Measurements from ENCODE around the gene RASA3.

DNA sequence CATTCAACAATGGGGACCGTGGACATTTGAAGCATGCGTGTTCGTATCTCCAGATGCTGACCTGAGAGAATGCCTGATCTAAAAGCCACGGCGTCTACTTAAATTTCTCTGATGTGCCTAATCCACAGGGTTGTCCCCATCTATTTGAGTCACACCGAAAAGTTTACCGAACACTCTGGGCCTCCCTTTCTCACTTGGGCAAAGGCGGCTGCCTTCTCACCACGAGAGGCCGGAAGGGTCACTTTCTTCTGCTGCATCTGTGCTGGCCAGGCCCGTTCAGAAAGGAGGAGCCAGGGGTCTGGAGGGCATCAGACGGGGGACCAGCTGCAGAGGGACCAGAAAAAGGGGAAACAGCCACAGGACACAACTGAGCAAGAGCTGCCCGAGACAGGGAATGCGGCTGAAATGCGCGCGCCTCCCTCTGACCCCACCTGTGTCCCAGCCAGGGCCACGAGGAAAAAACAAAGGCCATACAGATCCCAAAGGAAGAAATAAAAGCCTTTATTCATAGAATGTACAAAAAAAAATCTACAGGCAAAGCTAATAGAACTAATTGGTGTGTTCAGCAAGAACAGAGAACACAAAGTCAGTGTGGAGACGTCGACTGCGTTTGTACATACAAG lies 87.2 kb downstream of the RASA3 start:
- TF ChIP-seq, protein P1, sequence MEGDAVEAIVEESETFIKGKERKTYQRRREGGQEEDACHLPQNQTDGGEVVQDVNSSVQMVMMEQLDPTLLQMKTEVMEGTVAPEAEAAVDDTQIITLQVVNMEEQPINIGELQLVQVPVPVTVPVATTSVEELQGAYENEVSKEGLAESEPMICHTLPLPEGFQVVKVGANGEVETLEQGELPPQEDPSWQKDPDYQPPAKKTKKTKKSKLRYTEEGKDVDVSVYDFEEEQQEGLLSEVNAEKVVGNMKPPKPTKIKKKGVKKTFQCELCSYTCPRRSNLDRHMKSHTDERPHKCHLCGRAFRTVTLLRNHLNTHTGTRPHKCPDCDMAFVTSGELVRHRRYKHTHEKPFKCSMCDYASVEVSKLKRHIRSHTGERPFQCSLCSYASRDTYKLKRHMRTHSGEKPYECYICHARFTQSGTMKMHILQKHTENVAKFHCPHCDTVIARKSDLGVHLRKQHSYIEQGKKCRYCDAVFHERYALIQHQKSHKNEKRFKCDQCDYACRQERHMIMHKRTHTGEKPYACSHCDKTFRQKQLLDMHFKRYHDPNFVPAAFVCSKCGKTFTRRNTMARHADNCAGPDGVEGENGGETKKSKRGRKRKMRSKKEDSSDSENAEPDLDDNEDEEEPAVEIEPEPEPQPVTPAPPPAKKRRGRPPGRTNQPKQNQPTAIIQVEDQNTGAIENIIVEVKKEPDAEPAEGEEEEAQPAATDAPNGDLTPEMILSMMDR (IDR thresholded peaks at IDR 0.05): no peak
- TF ChIP-seq POLR2A (IDR thresholded peaks at IDR 0.05; ENCODE audit: low read depth): no peak

All from esophagus muscularis mucosa (tissue), 3 donors.